SJSA1 (cell line): ENCODE measurements around the gene LTA4H. TPM values are rescaled to one million over a fixed set of nuclear protein-coding genes. Genes with fewer than 3 reads are reported as not detected.
"Not testable (repeated sequence)": the region's sequence is repeated elsewhere in the genome, so short reads cannot be mapped to it uniquely, and the experiment has no call there.

Experiments
- DNase-seq, 2 experiments: peaks; one replicate each; pipeline ENCODE4 v3.0.0-alpha.2; 2015 to 2020; ENCODE audit warnings: low spot score in 2 of 2, low read depth in 1 of 2
- H3K27ac ChIP-seq: fragments of 250-450 bp; sonication (Bioruptor Pico); 2 replicates; pipeline ENCODE4 v1.5.1; 2020; ENCODE audit warnings: mild to moderate bottlenecking, moderate library complexity
- H3K27me3 ChIP-seq: fragments of 250-450 bp; sonication (Bioruptor Pico); replicated peaks from 2 replicates; pipeline ENCODE4 v1.5.1; 2020; ENCODE audit warnings: mild to moderate bottlenecking, moderate library complexity
- H3K36me3 ChIP-seq: fragments of 250-450 bp; sonication (Bioruptor Pico); 2 replicates; pipeline ENCODE4 v1.5.1; 2020; ENCODE audit warnings: mild to moderate bottlenecking
- H3K4me1 ChIP-seq: fragments of 250-450 bp; sonication (Bioruptor Pico); replicated peaks from 2 replicates; pipeline ENCODE4 v1.6.1; 2021; ENCODE audit warnings: mild to moderate bottlenecking
- H3K4me3 ChIP-seq: fragments of 250-450 bp; sonication (Bioruptor Pico); 2 replicates; pipeline ENCODE4 v1.5.1; 2020; ENCODE audit warnings: mild to moderate bottlenecking
- H3K9me3 ChIP-seq: fragments of 250-450 bp; sonication (Bioruptor Pico); replicated peaks from 2 replicates; pipeline ENCODE4 v1.5.1; 2020; ENCODE audit warnings: mild to moderate bottlenecking
- total RNA-seq: library from RNA; depleted of rRNA; stranded (reverse); fragments of >200 nt; shearing (Covaris generic); gene quantifications from 2 replicates; pipeline ENCODE4 v1.2.3, GENCODE V29; 2014

Gene LTA4H
- total RNA-seq, 1 experiment from 2014 or later = 537 TPM

DNA sequence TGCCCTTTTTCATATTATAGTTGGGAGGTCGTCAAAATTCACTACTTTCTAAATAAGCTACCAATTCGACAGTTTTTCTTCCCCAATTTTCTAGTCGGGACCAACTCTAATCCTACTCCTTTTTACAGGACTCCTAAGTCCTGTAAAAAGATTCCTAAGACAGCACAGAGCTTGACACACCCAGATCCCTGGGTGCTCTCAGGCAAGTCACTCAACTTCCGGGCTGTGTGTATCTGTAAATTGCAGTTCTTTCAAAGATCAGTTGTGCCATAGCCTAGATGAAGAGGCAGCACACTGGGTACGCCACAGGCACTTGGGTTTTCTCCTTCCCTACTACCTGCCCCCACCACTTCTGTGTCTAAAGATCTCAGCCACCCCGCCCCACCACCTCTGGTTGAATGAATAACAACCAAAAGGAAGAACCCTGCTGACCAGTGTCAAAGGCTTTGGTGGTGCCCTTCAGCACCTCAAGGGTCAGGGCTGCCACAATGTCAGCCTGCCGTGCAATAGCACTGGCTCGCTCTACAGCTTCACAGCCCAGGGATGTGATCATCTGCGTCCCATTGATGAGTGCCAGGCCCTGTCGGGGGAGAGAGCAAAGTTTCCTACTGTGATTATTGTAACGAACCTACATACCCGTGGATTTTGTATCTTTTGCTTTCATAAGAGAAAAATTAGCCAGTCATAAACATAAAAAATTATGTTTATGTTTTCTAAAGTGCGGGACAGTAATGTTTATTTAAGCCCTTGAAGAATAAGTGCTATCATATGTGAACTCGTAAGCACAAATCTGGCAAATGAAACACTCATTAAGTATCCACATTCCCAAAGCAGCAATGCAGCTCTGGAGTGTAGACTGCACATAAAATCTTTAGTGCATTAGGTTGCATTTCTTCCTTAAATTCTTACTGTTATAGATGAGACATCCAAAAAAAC lies 48.5 kb downstream of the LTA4H start:
- no peak overlapping the region for H3K27ac ChIP-seq
- H3K27me3 ChIP-seq = peaks cover 69% of the 10 kb centered on the region
- H3K4me3 ChIP-seq = no peak overlapping the region
- no peaks in the 10 kb centered on the region for H3K4me1 ChIP-seq
- DNase-seq = peak; percentile 61 to 88
- H3K36me3 ChIP-seq = no peaks in the 10 kb centered on the region
- 0 out of 2 replicates have a peak, but pooled peaks cover 11% of the 10 kb centered on the region for H3K9me3 ChIP-seq

GRCh38 chr12:95984682-95985081 lies 50.7 kb downstream of the LTA4H start:
- no peak overlapping the region for H3K4me3 ChIP-seq
- peaks cover 63% of the 10 kb centered on the region for H3K27me3 ChIP-seq
- H3K9me3 ChIP-seq = 0 out of 2 replicates have a peak, but pooled peaks cover 10% of the 10 kb centered on the region
- H3K27ac ChIP-seq = no peak overlapping the region
- no peaks in the 10 kb centered on the region for H3K4me1 ChIP-seq
- no peaks in the 10 kb centered on the region for H3K36me3 ChIP-seq
- DNase-seq = peak in 1 of 2 experiments; percentile 42

DNA sequence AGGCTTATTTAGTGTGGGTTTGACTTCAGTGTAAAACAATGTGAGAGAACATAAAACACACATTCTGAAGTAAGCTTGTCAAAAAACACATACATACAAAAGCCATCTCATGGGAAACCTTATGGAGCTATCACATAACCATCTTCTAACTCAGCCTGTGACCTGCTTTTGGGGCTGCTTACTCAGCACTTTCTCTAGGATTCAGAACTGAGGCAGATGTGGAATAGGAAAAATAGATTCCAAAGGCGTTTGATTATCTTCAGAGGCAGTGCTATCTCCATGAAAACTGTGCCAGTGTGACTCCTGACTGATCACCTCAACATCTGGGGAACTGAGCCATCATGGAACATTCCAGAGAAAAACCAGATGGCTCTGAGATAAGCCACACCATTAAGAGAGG lies 52.8 kb downstream of the LTA4H start:
- peaks cover 13% of the 10 kb centered on the region; the same call in 1 of the 2 replicates for H3K9me3 ChIP-seq
- peak in 1 of 2 experiments; percentile 58 for DNase-seq

DNA sequence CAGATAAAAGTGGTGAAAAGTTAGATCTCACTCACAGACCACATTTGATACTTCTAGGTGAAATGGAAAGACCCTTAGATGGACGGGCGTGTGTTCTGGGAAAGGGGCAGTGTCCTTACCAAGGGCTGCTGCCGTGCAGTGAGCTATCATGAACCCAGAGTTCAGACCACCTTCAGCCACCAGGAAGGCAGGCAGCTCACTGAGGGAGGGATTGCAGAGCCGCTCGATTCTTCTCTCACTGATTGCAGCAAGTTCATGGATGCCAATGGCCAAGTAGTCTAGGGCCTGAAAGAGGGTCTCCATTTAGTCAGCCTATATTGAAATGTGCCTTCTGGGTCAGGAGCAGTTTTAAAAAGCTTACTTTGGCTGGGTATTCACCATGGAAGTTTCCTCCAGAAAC lies 55.0 kb downstream of the LTA4H start:
- Histone ChIP-seq H3K4me1 (peaks cover 11% of the 10 kb centered on the region), H3K36me3 (no peaks in the 10 kb centered on the region), H3K4me3 (no peak overlapping the region), H3K27me3 (peaks cover 39% of the 10 kb centered on the region), H3K9me3 (peaks cover 24% of the 10 kb centered on the region), H3K27ac (no peak overlapping the region)
- DNase-seq = peak in 1 of 2 experiments; percentile 81

More for the DNA sequence above, 52.8 kb downstream of the LTA4H start:
- H3K36me3 ChIP-seq = no peaks in the 10 kb centered on the region
- peaks cover 54% of the 10 kb centered on the region for H3K27me3 ChIP-seq
- no peak overlapping the region for H3K27ac ChIP-seq
- H3K4me1 ChIP-seq = no peaks in the 10 kb centered on the region
- H3K4me3 ChIP-seq = no peak overlapping the region

DNA sequence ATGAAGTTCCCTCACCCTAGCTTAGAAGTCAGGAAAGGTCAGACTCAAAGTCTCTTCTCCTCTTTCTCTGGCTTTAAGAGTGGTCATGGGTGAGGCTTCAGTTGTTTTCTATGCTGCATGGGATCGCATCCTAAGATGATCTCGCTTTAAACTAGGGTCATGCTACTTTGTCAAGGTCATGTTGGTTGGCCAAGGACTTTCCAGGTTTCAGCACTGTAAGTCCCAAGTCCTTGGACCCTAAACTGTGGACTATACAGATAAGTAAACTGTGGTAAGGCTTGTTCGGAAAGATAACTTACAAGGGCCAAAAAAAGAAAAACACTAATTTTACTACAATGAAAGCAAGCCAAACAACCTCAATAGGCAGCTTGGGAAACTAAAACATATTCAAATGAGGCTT lies 56.6 kb downstream of the LTA4H start:
- Histone ChIP-seq H3K36me3 (no peaks in the 10 kb centered on the region), H3K27ac (no peak overlapping the region), H3K27me3 (peaks cover 36% of the 10 kb centered on the region), H3K4me3 (no peak overlapping the region), H3K9me3 (peaks cover 31% of the 10 kb centered on the region), H3K4me1 (peaks cover 11% of the 10 kb centered on the region)
- peak in 1 of 2 experiments; percentile 58 for DNase-seq

- Histone ChIP-seq H3K27ac (no peak overlapping the region), H3K36me3 (no peaks in the 10 kb centered on the region), H3K4me3 (no peak overlapping the region), H3K9me3 (peaks cover 32% of the 10 kb centered on the region), H3K27me3 (peaks cover 36% of the 10 kb centered on the region), H3K4me1 (peaks cover 11% of the 10 kb centered on the region)
- peak; percentile 61 to 69 for DNase-seq
These were observed 57.0 kb downstream of the LTA4H start for GRCh38 chr12:95978351-95978750.

GRCh38 chr12:95977764-95978305 lies 57.6 kb downstream of the LTA4H start:
- H3K36me3 ChIP-seq = no peaks in the 10 kb centered on the region
- H3K4me1 ChIP-seq = peaks cover 11% of the 10 kb centered on the region
- H3K27ac ChIP-seq = no peak overlapping the region
- H3K4me3 ChIP-seq = no peak overlapping the region
- H3K9me3 ChIP-seq = peaks cover 32% of the 10 kb centered on the region
- peaks cover 36% of the 10 kb centered on the region for H3K27me3 ChIP-seq
- peak; percentile 55 to 89 for DNase-seq

GRCh38 chr12:95976416-95976832 lies 59.0 kb downstream of the LTA4H start:
- no peak overlapping the region for H3K4me3 ChIP-seq
- no peak overlapping the region for H3K27ac ChIP-seq
- no peaks in the 10 kb centered on the region for H3K36me3 ChIP-seq
- H3K4me1 ChIP-seq = peaks cover 11% of the 10 kb centered on the region
- peaks cover 26% of the 10 kb centered on the region for H3K27me3 ChIP-seq
- peaks cover 32% of the 10 kb centered on the region for H3K9me3 ChIP-seq
- DNase-seq = peak; percentile 83 to 85

GRCh38 chr12:95975491-95975890 lies 59.9 kb downstream of the LTA4H start:
- peak; percentile 59 to 70 for DNase-seq
- Histone ChIP-seq H3K9me3 (peaks cover 26% of the 10 kb centered on the region), H3K27ac (no peak overlapping the region), H3K36me3 (no peaks in the 10 kb centered on the region), H3K4me1 (peaks cover 11% of the 10 kb centered on the region), H3K4me3 (no peak overlapping the region), H3K27me3 (peaks cover 19% of the 10 kb centered on the region)

- H3K9me3 ChIP-seq = peaks cover 26% of the 10 kb centered on the region
- H3K27ac ChIP-seq = no peak overlapping the region
- H3K27me3 ChIP-seq = peaks cover 10% of the 10 kb centered on the region; the same call in 1 of the 2 replicates
- no peak overlapping the region for H3K4me3 ChIP-seq
- no peaks in the 10 kb centered on the region for H3K36me3 ChIP-seq
- peak in 1 of 2 experiments; percentile 50 for DNase-seq
- peaks cover 11% of the 10 kb centered on the region for H3K4me1 ChIP-seq
These were observed 61.0 kb downstream of the LTA4H start for GRCh38 chr12:95974358-95974757.

DNA sequence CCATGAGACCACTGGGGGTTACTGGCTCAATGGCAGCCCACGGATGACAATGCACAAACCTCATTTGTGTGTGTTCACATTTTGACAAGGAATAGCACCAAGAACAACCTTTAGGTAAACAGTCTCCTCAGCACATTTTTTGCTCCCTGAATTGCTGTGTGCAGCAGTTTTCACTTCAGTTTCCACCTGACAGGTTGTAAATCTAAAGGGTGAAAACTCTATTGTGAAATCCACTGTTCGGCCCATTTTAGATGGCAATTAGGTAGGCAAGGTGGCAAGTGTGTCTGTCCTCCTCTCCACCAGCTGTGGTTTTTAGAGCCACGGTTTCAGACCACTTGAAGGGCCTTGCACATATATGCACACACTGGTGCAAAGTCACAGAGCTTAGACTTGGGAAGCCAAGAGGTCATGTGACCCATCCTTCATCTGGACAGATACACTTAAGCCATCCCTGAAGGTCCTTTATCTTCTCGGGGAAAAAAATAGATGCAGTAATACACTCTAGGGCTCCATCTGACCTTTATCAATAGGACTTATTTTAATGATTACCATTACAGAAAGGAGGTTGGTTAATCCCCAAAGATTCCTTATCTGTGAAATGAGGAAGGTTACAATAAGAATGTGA lies 62.4 kb downstream of the LTA4H start:
- 0 out of 2 replicates have a peak, but pooled peaks cover 3% of the 10 kb centered on the region for H3K27me3 ChIP-seq
- no peak for DNase-seq
- no peak overlapping the region for H3K27ac ChIP-seq
- H3K9me3 ChIP-seq = peaks cover 25% of the 10 kb centered on the region
- no peak overlapping the region for H3K4me3 ChIP-seq
- H3K4me1 ChIP-seq = peaks cover 11% of the 10 kb centered on the region
- no peaks in the 10 kb centered on the region for H3K36me3 ChIP-seq

DNA sequence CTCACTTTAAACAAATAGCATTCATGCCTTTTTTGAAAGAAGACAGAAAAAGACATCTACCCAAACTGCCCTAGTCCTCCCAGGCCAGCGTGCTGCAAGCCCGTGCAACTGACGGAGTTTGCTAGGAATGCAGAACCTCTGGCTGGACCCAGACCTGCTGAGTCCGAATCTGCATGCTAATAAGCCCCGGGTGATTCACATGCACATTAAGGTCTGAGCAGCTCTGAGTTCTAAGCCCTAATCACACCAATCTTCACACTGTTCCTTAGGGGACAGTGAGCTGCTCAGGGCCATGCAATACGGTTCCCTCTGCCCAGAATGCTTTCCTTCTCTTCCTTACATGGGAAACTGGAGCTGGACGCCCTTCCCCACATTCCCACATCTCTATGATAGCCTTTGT lies 64.5 kb downstream of the LTA4H start:
- DNase-seq = no peak
- H3K4me3 ChIP-seq = no peak overlapping the region

GRCh38 chr12:95969116-95969515 lies 66.3 kb downstream of the LTA4H start:
- not testable (repeated sequence) for H3K9me3 ChIP-seq, DNase-seq, H3K4me1 ChIP-seq, H3K4me3 ChIP-seq, H3K36me3 ChIP-seq, H3K27me3 ChIP-seq, H3K27ac ChIP-seq

More for the DNA sequence above, 64.5 kb downstream of the LTA4H start:
- H3K9me3 ChIP-seq = peaks cover 10% of the 10 kb centered on the region
- H3K27me3 ChIP-seq = 0 out of 2 replicates have a peak, but pooled peaks cover 3% of the 10 kb centered on the region
- peaks cover under 1% of the 10 kb centered on the region for H3K4me1 ChIP-seq
- no peaks in the 10 kb centered on the region for H3K36me3 ChIP-seq
- no peak overlapping the region for H3K27ac ChIP-seq
